ENCODE data around the gene DRD2.

The DRD2 gene

DNA sequence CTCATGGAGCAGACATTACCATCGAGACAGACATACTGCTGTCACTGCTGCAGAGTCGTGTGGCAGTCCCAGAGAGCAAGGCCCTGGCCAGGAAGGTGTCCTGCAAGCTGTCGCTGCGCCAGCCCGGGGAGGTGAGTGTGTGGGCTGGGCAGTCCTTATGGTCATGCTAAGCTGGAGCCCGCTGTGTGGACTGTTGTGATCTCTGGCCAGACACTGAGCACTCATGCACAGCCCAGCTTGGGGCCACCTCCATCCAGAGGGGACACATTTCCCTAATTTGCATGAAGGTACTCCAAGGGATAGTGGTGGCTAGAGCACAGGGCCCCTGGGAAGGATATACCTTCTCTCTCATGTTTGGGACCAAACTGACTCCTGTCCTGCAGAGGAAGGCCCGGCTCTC lies 78.0 kb downstream of the DRD2 start:
- no peak for DNase-seq

DNA sequence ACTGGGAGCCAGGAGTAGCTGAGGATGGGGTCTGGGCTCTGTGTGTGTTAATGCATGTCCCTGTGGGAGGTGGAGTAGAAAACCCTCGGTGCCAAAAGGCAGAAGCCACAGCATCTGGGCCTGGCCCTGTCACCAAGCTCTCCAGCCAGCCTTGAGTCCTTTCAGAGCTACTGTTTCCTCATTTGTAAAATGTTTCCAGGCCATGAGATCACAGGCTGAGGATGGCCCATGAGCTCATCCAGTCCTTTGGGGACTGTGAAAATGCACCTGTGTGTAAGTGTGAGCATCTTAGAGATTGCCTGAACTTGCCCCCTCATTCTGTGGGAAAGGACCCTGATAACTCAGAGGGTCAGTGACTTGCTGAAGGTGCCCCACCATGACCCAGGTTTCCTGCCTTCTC lies 78.5 kb downstream of the DRD2 start:
- no peak for DNase-seq

DNA sequence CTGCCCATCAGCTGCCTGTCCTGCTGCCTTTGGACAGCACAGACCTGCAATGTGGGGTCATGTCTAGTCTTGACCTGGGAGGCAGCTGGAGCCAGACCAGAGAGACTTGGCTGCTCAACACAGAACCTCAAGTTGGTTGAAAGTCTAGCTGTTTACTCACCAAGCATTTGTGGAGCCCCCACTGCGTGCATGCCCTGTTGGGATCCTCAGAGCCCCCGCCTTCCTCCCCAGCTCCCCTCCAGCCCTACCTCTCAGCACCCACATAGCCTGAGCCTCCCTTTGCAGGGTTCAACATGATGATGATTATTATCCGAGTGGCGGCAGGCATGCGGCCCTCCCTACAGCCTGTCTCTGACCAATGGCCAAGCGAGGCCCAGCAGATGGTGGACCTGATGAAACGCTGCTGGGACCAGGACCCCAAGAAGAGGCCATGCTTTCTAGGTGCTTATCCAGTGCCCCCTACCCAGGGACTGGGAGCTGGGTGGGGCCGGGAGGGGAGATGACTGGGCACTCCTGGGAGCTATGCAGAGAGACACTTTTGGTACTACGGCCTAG lies 79.3 kb downstream of the DRD2 start:
- no peak for DNase-seq

DNA sequence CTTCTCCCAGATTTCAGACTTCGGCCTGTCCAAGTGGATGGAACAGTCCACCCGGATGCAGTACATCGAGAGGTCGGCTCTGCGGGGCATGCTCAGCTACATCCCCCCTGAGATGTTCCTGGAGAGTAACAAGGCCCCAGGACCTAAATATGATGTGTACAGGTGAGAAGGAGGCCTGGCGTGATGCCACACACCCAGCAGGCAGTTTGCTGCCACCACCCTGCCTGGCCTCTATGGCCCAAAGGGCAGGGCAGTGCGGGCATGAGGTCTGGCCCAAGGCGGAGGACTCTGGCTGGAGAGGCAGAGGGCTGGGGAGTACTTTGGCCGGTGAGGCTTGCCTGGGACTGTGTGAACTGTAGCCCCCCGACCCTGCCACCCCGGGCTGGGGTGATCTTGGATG lies 80.3 kb downstream of the DRD2 start:
- DNase-seq = no peak

DNA sequence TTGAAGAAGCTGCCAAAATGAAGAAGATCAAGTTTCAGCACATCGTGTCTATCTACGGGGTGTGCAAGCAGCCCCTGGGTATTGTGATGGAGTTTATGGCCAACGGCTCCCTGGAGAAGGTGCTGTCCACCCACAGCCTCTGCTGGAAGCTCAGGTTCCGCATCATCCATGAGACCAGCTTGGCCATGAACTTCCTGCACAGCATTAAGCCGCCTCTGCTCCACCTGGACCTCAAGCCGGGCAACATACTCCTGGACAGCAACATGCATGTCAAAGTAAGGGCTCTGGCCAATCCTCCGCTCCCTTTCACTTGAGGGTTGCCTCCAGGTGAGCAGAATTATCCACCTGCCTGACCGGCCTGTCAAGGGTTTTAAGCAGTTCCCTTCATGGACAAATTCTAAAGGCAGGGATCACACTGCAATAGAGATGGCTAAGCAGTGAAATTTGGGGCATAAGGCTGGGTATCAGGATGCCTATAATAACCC lies 81.7 kb downstream of the DRD2 start:
- DNase-seq = no peak

DNA sequence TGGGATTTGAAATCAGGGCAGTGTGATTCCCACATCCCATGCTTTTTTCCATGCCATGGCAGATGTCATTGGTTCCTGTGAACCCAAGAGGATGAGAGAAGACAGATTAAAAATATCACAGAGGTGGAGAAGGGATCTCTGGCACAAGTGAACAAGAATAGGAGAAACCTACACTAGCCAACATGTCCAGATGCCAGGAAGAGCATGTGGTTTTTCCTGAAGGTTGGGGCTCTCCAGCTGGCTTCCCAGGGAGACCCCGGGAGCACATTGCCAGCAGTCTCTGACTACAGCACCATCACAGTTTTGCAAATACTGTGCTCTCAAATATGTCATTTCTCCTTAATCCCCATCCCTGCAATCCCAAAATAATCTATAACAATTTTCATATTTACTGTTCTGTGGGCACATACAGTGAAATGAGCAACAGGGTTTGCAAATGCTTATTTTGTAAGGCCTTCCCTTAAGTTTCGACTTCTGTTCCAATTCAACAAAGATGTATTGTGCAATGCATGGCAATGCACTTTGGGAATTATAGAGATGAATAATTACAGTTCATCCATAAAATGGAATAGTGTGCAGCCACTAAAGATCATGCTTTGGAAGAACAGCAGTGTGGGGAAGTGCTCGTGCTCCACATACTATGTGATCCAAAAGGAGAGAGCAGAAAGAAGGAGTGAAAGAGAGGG lies 82.8 kb downstream of the DRD2 start:
- no peak for DNase-seq

DNA sequence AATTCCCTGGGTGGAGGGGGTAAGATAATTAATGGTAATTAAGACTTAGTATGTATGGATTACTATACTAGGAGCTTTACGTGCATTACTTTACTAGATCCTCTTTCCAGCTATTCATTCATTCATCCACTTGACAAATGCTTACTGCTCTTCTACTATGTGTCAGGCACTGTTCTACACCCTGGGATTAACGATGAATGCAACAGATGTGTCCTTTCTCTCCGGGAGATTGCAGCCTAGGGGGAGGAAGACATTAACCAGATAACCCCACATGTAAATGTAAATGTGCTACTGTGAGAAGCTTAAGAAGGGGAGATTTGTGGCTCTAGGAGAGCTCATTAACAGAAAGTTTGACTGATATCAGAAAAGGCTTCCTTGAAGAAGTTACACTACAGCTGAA lies 85.9 kb downstream of the DRD2 start:
- DNase-seq = no peak

DNA sequence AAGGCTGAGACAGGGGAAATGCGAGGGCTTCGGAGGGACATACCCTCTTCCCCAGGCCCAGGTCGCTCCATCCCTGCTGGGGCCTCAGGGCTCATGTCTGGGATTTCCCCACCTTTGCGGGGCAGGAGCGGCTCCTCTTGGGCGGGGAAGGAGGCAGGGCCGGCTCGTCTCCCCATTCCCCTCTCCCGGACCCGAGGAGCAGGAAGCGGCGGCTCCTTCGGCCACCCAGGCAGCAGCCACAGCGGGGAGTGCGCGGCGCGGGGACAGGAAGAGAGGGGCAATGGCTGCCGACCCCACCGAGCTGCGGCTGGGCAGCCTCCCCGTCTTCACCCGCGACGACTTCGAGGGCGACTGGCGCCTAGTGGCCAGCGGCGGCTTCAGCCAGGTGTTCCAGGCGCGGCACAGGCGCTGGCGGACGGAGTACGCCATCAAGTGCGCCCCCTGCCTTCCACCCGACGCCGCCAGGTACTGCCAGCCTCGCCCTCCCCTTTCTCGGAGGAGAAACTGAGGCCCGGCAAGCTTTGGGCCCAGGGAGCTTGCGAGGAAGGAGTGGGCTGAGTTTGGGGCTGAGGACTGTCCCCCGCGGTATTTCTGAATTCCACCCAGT lies 87.5 kb downstream of the DRD2 start, which contains the start of gene ANKK1:
Gene ANKK1, plus strand, starts transcription at position 175 of the 607 bp plus-strand sequence. Its CDS starts 106 bp downstream, at position 281.
- DNase-seq = no peak

DNA sequence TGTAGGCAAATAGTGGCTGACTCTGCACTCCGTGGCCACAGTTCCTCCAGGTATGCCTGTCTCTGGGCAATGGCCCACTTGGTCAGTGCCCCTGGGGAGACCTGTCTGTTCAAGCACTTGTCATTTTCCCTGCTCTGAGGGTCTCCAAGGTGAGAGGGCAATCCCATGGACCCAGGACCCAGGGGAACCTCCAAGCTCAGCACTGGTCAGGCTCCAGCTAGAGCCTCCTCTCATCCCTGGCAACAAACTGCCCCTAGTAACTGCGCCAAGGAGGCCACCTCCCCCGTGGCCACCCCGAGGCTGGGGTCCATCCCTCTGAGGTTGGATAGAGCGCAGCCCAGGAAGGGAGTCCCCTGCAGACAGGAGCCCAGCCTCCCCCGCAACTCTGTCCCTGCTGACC lies 88.3 kb downstream of the DRD2 start:
- DNase-seq = no peak

DNA sequence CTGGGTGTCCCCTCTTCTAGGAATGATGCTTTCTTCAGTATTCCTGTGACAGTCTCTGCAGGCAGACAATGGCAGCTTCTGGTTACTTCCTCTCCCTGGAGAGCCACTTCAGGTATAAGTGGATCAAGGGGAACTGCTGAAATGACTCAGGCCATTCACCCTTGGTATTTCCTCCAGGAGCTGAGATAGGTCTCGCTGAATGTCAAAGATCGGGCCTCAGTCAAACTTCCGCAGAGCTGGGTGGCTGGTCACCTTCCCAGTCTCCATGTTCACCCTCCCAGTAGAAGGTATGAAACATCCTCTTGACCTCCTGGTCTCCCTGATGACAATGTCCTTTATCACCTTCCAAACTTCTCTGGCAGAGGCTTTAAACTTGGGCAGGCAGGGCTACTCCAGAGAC lies 89.4 kb downstream of the DRD2 start:
- no peak for DNase-seq

DNA sequence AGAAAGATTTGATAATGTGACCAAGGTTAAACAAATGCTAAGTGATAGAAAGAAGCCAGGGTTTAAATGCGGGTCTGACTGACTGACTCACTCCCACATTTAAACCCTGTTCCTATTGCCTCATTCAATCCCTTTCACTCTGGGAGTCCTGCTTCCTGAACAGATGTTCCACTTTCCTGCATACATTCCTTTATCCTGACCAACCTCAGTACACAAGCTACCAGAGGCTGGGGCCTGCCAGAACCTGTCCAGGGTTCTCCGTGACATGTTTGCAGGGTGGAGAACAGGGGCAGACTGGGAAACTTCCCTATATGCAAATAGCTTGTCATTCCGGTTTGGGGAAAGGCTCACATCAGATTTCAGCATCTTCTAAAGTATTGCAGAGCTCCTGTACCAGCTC lies 90.6 kb downstream of the DRD2 start:
- no peak for DNase-seq

DNA sequence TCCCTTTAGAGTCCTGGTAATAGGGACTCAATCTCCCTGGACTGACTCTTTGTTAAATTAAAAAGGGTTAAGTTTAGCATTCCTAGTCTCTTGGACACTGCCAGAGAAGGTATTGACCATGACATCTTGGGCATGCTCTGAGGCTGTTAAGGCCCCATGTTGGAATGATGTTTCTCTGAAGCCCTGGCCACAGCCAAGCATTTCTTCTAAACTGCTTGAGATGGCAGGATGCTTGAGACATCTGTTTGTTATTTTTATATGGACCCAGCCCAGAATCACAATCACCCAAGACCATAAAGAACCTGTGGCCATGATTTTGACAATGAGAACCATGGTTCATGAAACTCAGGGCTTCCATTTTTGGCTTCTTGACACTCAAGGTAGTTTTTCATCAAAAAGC lies 93.1 kb downstream of the DRD2 start:
- no peak for DNase-seq

DNA sequence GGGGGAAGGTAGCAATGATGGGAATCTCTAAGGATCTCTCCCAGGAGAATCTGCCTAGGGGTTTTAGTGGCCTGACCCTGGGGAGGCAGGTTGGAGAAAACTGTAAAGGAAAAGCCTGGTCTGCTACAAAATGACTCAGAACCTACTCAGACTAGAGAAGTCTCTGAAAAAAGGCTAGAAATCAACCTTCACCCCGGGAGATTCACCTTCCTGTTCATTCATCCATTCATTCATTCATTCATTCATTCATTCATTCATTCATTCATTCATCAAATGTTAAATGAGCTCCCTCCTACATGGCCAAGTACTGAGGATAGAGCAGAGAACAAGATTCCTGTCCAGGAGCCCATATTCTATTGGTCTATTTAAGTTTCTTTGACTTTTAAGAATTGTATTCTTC lies 96.5 kb downstream of the DRD2 start:
- no peak for DNase-seq

DNA sequence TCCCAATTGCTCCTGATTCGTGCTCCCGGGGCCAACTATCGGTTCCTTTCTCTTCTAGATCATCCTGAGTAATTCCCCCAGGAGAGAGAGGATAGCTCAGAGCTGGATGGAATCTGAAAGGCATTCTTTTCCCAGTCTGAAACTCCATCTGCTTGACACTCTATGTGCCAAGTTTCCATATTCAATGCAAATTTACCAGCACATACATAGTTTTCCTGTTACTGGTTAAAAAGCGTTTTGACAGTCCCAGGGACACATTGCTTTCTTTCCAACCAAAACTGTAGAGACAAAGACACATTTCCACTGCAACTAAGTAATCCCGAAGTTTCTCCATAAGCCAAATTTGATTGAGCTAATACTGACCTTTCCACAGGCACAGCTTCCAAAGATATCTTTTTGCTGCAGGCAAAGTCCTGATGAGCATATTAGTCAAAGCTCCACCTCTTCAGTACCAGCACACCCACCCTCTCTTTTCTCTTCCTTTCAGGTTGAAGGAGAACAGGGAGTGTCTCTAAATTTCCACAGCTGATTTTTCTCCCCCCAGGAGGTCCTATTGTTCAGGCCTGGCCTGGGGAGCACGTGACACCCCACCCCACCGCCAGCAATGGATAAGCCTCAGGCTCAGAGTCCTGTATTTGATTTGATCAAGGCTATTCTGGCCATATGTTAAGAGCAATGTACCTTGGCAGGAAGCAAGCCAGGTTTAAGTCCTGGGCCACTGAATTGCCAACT lies 97.4 kb downstream of the DRD2 start:
- no peak for DNase-seq

DNA sequence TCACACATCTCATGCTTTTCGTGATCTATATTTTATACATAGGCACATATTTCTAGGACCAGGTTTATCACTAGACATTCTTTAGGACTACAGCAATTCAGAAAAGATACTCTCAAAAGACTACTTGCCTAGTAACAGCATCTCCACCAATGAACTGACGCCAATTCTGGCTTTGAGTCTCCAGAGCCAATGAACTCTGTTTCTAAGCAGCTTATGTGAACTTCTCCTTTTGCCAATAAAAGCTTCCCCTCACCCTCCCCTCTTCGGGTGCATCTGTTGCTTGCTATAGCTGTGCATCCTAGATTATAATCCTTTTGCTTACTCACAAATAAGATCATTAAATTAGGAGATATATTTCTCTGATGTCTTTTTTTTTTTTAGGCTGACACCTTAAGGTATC lies 99.0 kb downstream of the DRD2 start:
- no peak for DNase-seq

DNA sequence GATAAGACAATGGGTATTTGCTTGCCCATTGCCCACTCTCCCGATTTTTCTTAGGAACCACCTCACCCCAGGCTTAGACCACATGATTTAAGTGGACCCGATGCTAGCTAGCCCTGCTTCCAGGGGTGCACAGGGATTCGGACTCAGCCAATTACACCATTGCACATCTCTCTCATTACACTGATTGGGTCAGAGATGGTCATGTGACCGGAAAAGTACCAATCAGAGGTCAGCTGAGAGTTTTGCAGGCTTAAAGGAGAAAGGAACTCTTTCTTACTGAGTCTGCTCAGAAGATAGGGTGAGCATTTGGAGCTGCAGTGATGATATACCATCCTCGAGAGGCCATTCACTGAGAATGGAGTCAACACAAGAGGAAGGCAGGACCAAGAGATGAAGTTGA lies 99.8 kb downstream of the DRD2 start:
- no peak for DNase-seq

DNA sequence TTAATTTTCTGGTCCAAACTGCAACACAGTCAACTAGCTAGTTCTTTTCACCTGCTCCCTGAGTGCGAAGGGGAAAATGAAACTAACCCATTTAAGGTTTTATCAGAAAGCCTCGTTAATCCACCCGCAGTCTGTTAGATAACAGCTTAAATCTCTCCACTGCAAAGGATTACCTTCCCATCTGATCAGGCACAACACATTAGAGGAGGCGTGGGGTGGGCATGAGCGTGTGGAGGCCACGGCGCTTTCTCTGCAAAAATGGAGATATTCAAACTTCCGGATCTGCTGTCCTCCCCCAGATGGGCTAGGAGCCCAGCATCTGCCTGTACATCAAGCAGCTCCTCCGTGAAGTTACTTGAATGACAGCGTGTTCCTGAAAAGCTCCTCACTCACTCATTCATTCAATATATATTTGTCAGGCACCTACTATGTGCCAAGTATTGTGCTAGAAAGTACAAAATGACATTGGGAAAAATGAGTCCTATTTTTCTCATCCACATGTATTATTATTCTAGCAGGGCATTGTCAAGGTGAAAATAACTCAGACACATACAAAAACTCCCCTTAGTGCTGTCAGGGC lies 101.1 kb downstream of the DRD2 start:
- no peak for DNase-seq

DNA sequence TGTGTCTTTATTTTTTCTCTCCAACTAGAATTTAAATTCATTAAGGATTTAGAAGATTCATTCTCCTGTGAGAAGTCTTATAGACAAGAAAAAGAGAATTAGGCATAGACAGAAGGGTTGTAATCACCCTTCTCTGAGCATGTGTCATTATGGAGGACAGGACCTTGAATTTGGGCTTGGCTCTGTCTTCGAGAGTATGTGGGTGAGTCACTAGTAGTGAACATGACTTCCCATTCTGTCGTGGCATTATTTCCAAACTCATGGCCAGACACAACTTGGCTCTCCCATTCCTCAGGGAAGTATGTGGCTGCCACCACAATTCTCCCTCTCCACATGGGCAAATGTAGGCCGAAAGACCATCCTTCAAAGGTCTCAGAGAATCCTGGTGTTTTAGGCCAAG lies 101.9 kb downstream of the DRD2 start:
- no peak for DNase-seq

DNA sequence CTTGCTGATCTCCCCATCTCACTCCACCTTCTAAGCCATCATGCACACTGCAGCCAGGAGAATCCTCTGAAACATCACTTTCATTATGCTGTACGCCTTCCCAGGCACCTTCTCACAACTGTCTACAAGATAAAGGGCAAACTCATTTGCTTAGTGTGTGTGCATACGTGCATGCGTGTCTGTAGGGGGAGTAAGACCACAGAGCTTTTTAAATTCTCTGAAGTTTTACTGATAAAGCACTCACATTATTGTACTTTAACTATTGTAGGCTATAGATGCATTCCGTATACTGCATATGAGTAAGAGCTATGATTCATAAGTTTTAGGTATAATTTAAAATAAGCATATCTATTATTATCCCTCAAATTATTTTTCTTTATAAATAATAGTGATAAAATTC lies 102.9 kb downstream of the DRD2 start:
- DNase-seq = no peak

DNA sequence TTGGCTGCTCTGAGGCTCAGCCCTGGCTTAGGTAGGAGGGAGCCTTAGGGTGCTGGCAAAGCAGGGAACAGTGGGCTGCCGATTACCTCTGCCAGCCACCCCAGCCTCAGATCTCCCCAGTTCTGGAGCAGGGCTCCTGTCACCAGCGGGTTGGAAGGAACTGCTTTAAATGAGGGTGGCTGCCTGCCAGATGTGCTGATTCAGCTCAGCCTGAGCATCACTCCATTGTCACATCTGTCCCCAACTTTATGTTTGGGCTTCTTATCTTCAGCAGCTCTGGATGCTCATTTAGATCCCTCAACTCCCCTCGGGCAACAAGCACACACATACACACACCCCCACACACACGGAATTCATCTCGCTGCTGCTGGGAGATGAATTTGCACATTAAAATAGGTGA lies 104.6 kb downstream of the DRD2 start:
- no peak for DNase-seq

DNA sequence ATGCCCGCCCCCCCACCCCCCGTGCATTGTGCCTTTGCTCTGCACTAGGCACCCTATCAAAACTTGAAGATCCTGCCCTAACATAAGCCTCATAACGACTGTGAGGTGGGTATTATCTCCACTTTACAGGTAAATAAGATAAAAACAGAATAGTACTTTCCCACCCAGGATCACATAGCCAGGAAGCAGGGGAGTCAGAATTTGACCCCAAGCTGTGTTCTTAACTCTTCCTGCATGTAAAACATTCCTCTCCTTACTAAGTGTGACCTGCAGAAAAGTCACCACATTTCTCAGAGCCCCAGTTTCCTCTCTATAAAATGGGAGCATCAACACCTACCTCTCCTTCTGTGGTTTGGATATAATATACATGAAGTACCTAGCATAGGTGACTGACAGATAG lies 105.8 kb downstream of the DRD2 start:
- DNase-seq = no peak

DNA sequence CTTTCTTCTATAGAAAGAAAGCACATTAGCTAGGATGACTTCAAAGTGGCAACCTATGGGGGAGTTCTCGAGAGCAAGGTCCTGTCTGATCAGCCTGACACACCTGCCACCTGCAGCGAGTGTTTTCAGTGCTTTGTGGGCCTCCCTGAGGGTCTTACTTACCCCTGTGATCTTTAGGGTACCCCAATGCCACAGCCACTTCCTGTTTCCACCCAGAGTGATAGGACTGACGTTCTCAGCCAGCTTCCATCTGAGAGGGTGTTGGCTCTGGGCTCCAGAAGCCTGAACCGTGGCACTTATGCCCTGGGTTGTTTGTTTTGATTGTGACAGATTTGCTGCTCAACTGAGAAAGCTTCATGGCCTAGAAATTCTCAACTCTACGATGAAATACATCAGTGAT lies 109.3 kb downstream of the DRD2 start:
- DNase-seq = no peak

DNA sequence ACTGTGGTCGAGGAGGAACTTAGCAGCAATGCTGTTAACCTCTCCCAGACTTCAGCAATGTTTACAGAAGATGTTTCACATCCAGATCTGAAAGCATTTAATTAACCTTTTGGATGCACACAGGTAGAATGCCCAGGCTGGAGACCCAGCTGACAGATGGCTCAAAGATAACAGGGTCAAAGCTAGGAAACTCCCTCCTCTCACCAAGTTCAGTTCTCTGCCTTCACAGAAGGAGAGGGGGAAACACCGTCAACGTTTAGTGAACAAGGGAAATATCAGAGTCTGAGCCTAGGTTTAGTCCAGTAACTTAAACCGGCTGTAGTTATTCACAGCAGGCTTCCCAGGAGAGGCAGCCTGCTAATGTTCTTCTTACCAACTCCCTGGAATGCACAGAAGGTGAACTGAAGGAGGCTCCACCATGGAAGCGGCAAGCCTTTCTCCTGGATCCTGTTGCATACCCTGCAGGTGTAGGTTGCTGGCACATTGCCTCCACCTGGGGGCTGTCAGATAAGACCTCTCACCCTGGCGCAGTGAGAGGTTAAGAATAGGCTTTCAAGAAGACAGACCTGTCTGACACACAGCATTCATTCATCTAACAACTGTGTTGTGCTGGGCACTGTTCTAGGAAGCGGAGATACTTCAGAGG lies 111.1 kb downstream of the DRD2 start:
- no peak for DNase-seq

Data from NCI-H2107 (cell line).